ENCODE data around the gene ZBTB4. TPM values are rescaled to one million over a fixed set of nuclear protein-coding genes. Genes with fewer than 3 reads are reported as not detected.

Gene ZBTB4
- total and polyA plus RNA-seq, 2 experiments from 2014 or later = 3.6 to 11.2 TPM

- peak; percentile 80 for DNase-seq (ENCODE audit: low spot score)
- Histone ChIP-seq H3K4me1 (ENCODE audit: insufficient read depth) (peaks cover 7% of the 10 kb centered on the region), H3K4me2 (peak overlapping the region; percentile 76), H3K9me2 (ENCODE audit: insufficient read depth) (0 out of 2 replicates have a peak, but pooled peaks cover 12% of the 10 kb centered on the region), H2AFZ (peak overlapping the region; percentile 72), H3F3A (replicated peaks; ENCODE audit: low read depth) (peaks cover 30% of the 10 kb centered on the region), H3K27ac (ENCODE audit: low read depth) (peak overlapping the region; percentile 27), H3K36me3 (ENCODE audit: insufficient read depth) (no peaks in the 10 kb centered on the region), H4K20me1 (replicated peaks; ENCODE audit: insufficient read depth) (no peaks in the 10 kb centered on the region; the same call in 1 of the 2 replicates), H3K27me3 (ENCODE audit: insufficient read depth) (peaks cover 25% of the 10 kb centered on the region), H3K79me2 (replicated peaks; ENCODE audit: insufficient read depth) (no peaks in the 10 kb centered on the region), H3K4me3 (peak overlapping the region; percentile 98)
- TF ChIP-seq POLR2AphosphoS5 (IDR thresholded peaks at IDR 0.05; ENCODE audit: low read depth) = no peak; the same call in 1 of the 2 replicates
- peak; percentile 34 to 44; a peak in 3 of 4 replicates for TF ChIP-seq CTCF (conservative IDR thresholded peaks at IDR 0.05; ENCODE audit: low read depth in 2 of 2)
- ATAC-seq = peak; percentile 11
- Mint-ChIP-seq H3K4me1 (peaks cover 18% of the 10 kb centered on the region), H3K9me3 (no peaks in the 10 kb centered on the region), H3K27me3 (ENCODE audit: insufficient read depth, low read depth, poor library complexity) (peaks cover 40% of the 10 kb centered on the region), H3K27ac (peak overlapping the region; percentile 91), H3K4me3 (peak overlapping the region; percentile 84), H3K36me3 (ENCODE audit: low read depth) (no peaks in the 10 kb centered on the region)
These were observed 43.5 kb downstream of the ZBTB4 start for GRCh38 chr17:7435676-7436555.

DNA sequence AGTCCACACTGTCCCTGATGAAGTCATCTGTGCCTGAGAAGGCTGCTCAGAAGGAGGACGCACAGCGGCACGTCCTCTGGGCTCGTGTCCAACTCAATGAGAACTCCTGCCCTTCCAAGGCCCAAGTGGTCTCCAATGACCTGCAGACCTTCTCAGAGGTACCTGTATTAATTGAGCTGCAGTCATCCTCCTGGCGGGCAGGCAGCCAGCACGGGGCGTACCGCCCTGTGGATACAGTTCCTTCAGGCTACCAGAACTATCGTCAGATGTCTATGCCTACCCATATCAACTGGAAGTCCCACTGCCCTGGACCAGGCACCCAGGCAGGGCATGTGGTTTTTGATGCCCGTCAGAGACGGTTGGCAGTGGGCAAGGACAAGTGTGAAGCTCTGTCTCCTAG lies 47.1 kb downstream of the ZBTB4 start:
- Mint-ChIP-seq H3K4me1 (peaks cover 5% of the 10 kb centered on the region; the same call in 2 of the 3 replicates), H3K36me3 (ENCODE audit: low read depth) (no peaks in the 10 kb centered on the region), H3K27me3 (ENCODE audit: insufficient read depth, low read depth, poor library complexity) (peaks cover 34% of the 10 kb centered on the region), H3K27ac (no peak overlapping the region), H3K9me3 (no peaks in the 10 kb centered on the region; the same call in 2 of the 3 replicates), H3K4me3 (no peak overlapping the region)
- no peaks in the 10 kb centered on the region for H3K27me3 ChIP-seq (ENCODE audit: insufficient read depth)
- ATAC-seq = no peak
- no peaks in the 10 kb centered on the region for H3K36me3 ChIP-seq (ENCODE audit: insufficient read depth)
- H4K20me1 ChIP-seq (replicated peaks; ENCODE audit: insufficient read depth) = no peaks in the 10 kb centered on the region
- H3K4me3 ChIP-seq = no peak overlapping the region
- no peak overlapping the region for H2AFZ ChIP-seq
- H3K27ac ChIP-seq (ENCODE audit: low read depth) = no peak overlapping the region
- H3K79me2 ChIP-seq (replicated peaks; ENCODE audit: insufficient read depth) = no peaks in the 10 kb centered on the region
- H3F3A ChIP-seq (replicated peaks; ENCODE audit: low read depth) = peaks cover 10% of the 10 kb centered on the region
- no peak overlapping the region for H3K4me2 ChIP-seq
- no peaks in the 10 kb centered on the region for H3K4me1 ChIP-seq (ENCODE audit: insufficient read depth)
- H3K9me2 ChIP-seq (ENCODE audit: insufficient read depth) = 0 out of 2 replicates have a peak, but pooled peaks cover 13% of the 10 kb centered on the region
- DNase-seq (ENCODE audit: low spot score) = no peak
- TF ChIP-seq CREB1 (CRISPR knock-in tag; IDR thresholded peaks at IDR 0.05; ENCODE audit: low read depth) (no peak), ETS1 (IDR thresholded peaks at IDR 0.05) (no peak), EZH2 (IDR thresholded peaks at IDR 0.05; ENCODE audit: low read depth, unreplicated experiment) (no peak), CTCF (conservative IDR thresholded peaks at IDR 0.05; ENCODE audit: low read depth in 2 of 2) (no peak), ZNF114 (CRISPR knock-in tag; IDR thresholded peaks at IDR 0.05) (no peak), EZH2phosphoT487 (IDR thresholded peaks at IDR 0.05; ENCODE audit: unreplicated experiment) (no peak), POLR2AphosphoS5 (IDR thresholded peaks at IDR 0.05; ENCODE audit: low read depth) (no peak), REST (IDR thresholded peaks at IDR 0.05; ENCODE audit: unreplicated experiment) (no peak), ZNF331 (CRISPR knock-in tag; IDR thresholded peaks at IDR 0.05; ENCODE audit: low read depth) (no peak), NANOG (IDR thresholded peaks at IDR 0.05; ENCODE audit: borderline replicate concordance) (no peak), JUNB (IDR thresholded peaks at IDR 0.05; ENCODE audit: unreplicated experiment) (no peak)
